Gastrocnemius medialis (tissue), 4 donors: ENCODE measurements around the gene TSR3. TPM values are rescaled to one million over a fixed set of nuclear protein-coding genes. Genes with fewer than 3 reads are reported as not detected.

ENCODE experiments used
- ATAC-seq, 2 donors: fragments of 150-250 bp; one replicate each; pipeline ENCODE4 v1.9.1; 2016
- DNase-seq, 2 donors: peaks; one replicate each; pipeline ENCODE4 v3.0.0-alpha.2; 2019
- H3K27ac ChIP-seq, 4 donors: fragments of 200-600 bp; sonication (generic); 1 replicate in 1 of 4; 2 replicates in 3 of 4; pipeline ENCODE4 v1.5.1; 2016 to 2018; ENCODE audit warnings: mild to moderate bottlenecking in 2 of 4, moderate library complexity in 1 of 4
- H3K27me3 ChIP-seq, 3 donors: fragments of 200-600 bp; sonication (generic) in 2 of 3; 1 replicate in 1 of 3; 2 replicates in 2 of 3; pipeline versions ENCODE4 v1.5.1 to v1.6.0; 2016 to 2019; ENCODE audit warnings: mild to moderate bottlenecking in 1 of 3, moderate library complexity in 1 of 3
- H3K36me3 ChIP-seq, 2 donors: fragments of 200-600 bp; sonication (generic) in 1 of 2; one replicate each; pipeline ENCODE4 v1.5.1; 2017 to 2018
- H3K4me1 ChIP-seq, 2 donors: fragments of 200-600 bp; sonication (generic) in 1 of 2; one replicate each; pipeline ENCODE4 v1.5.1; 2016 to 2017; ENCODE audit warnings: mild to moderate bottlenecking in 2 of 2
- H3K4me3 ChIP-seq, 4 donors: fragments of 200-600 bp; sonication (generic) in 3 of 4; 1 replicate in 1 of 4; 2 replicates in 3 of 4; pipeline ENCODE4 v1.5.1; 2016 to 2019; ENCODE audit warnings: mild to moderate bottlenecking in 2 of 4
- H3K9me3 ChIP-seq, 3 donors: fragments of 200-600 bp; sonication (generic) in 2 of 3; 1 replicate in 1 of 3; 2 replicates in 2 of 3; pipeline ENCODE4 v1.5.1; 2016 to 2019
- CTCF ChIP-seq, 5 experiments: fragments of 450-650 bp in 3 of 5; fragments of 200-600 bp in 2 of 5; sonication (generic) in 2 of 5; IDR thresholded peaks in 4 of 5; conservative IDR thresholded peaks in 1 of 5; 1 replicate in 4 of 5; 2 replicates in 1 of 5; pipeline ENCODE4 v1.5.1; 2016 to 2019; ENCODE audit warnings: antibody characterized with exemption in 5 of 5, mild to moderate bottlenecking in 3 of 5, moderate library complexity in 3 of 5
- POLR2A ChIP-seq, 2 donors: fragments of 450-650 bp; IDR thresholded peaks; one replicate each; pipeline ENCODE4 v1.6.1; 2017; ENCODE audit warnings: antibody characterized with exemption in 2 of 2, mild to moderate bottlenecking in 2 of 2, moderate library complexity in 2 of 2
- in situ Hi-C, 4 donors: fragments of 200-750 bp; cut with MboI; loops; one replicate each; pipeline versions ENCODE4 v1.15.0 to v1.8.0; 2017; ENCODE audit warnings: low sequenced_read_pairs in 4 of 4
- intact Hi-C: fragments of 100-400 bp; cut with DNase I; formaldehyde crosslinking; loops from one replicate; pipeline ENCODE4 v1.15.1; 2023; ENCODE audit warnings: low total_unique reads
- total RNA-seq, 4 donors: library from RNA; depleted of rRNA; stranded (reverse); fragments of >200 nt; gene quantifications; one replicate each; pipeline versions ENCODE4 v1.1.0 to v1.2.3, GENCODE V29; 2016

Gene TSR3
- total RNA-seq, 4 donors from 2014 or later = 63.3 to 103 (median 72.4) TPM

- Histone ChIP-seq H3K36me3 (no peaks in the 10 kb centered on the region), H3K9me3 (no peaks in the 10 kb centered on the region), H3K4me1 (peaks cover 10 to 15% of the 10 kb centered on the region in 2 donors), H3K4me3 (no peak overlapping the region), H3K27ac (no peak overlapping the region), H3K27me3 (peaks cover 40 to 46% (median 43%) of the 10 kb centered on the region in 3 donors)
- in situ Hi-C loops (no loop called here), intact Hi-C loops (loop anchor here (10.0 kb wide), 1 partner anchor 615 kb away; the partner anchor contains the start of genes JMJD8 and STUB1)
- TF ChIP-seq POLR2A (IDR thresholded peaks at IDR 0.05) (no peak), CTCF (IDR thresholded peaks at IDR 0.05 in 4 of 5, conservative IDR thresholded peaks at IDR 0.05 in 1 of 5) (no peak)
- ATAC-seq (no peak), DNase-seq (no peak)
These were observed 51.8 kb downstream of the TSR3 start for GRCh38 chr16:1299868-1300203.

Other genes with a start within 250 kb of the TSR3 start
- 10 to 100 TPM in 1 of 4 donors, 1 to 10 TPM in 3; 3.7 to 12.8 (median 4.5) TPM for gene CACNA1H, start 198.8 kb downstream of the TSR3 start, total RNA-seq
- under 1 TPM in 1 of 4 donors, not detected in 3; 0.29 TPM for gene TPSG1, start 126.6 kb downstream of the TSR3 start, total RNA-seq
- 10 to 100 TPM in 2 of 4 donors, 1 to 10 TPM in 2; 3.7 to 14.3 (median 9.5) TPM for gene TPSB2, start 121.7 kb downstream of the TSR3 start, total RNA-seq
- 10 to 100 TPM in 1 of 4 donors, 1 to 10 TPM in 3; 3.3 to 14.9 (median 7.8) TPM for gene TPSAB1, start 111.2 kb downstream of the TSR3 start, total RNA-seq
- 1 to 10 TPM in 1 of 4 donors, not detected in 3; 2.5 TPM for gene TPSD1, start 95.8 kb downstream of the TSR3 start, total RNA-seq
- 10 to 100 TPM; 28.9 to 80.4 (median 41.7) TPM for gene UBE2I, start 42.2 kb downstream of the TSR3 start, total RNA-seq
- 1 to 10 TPM in 3 of 4 donors, under 1 TPM in 1; 0.05 to 4.4 (median 2.5) TPM for gene BAIAP3, start 18.2 kb downstream of the TSR3 start, total RNA-seq
- gene GNPTG, start 53 bp upstream of the TSR3 start, total RNA-seq = 10 to 100 TPM; 20.6 to 37.5 (median 30.2) TPM
- 10 to 100 TPM; 31.8 to 38.8 (median 35.8) TPM for gene UNKL, start 62.8 kb upstream of the TSR3 start, total RNA-seq
- 10 to 100 TPM; 11.3 to 33.0 (median 20.9) TPM for gene UQCC4, start 68.9 kb upstream of the TSR3 start, total RNA-seq
- gene PERCC1, start 79.2 kb upstream of the TSR3 start, total RNA-seq = not detected
- gene CCDC154, start 92.7 kb upstream of the TSR3 start, total RNA-seq = under 1 TPM in 1 of 4 donors, not detected in 3; 0.40 TPM
- 10 to 100 TPM; 24.8 to 45.8 (median 38.4) TPM for gene CLCN7, start 123.2 kb upstream of the TSR3 start, total RNA-seq
- under 1 TPM in 1 of 4 donors, not detected in 3; 0.41 TPM for gene PTX4, start 137.1 kb upstream of the TSR3 start, total RNA-seq
- gene TELO2, start 141.5 kb upstream of the TSR3 start, total RNA-seq = 10 to 100 TPM in 2 of 4 donors, 1 to 10 TPM in 2; 2.9 to 11.2 (median 9.8) TPM
- gene TMEM204, start 181.8 kb upstream of the TSR3 start, total RNA-seq = 10 to 100 TPM; 14.7 to 27.7 (median 22.1) TPM